OCI-LY7 (cell line): ENCODE measurements around the gene SYDE1. TPM values are rescaled to one million over a fixed set of nuclear protein-coding genes. Genes with fewer than 3 reads are reported as not detected.

Source experiments
- BruUV-seq: library from RNA; stranded (reverse); fragments of 400-500 nt; replicated peaks from 2 replicates; lab custom pipeline; 2021; lab: Mats Ljungman, UMichigan
- CTCF ChIA-PET: fragments of 300-600 bp; sonication (Branson Sonifier 250); formaldehyde crosslinking; loops from one replicate; lab custom pipeline; 2022; ENCODE audit warnings: antibody characterized with exemption; ENCODE audit not compliant: unreplicated experiment; lab: Charles Lee
- POLR2A ChIA-PET: fragments of 300-600 bp; sonication (Branson Sonifier 250); formaldehyde crosslinking; loops from one replicate; lab custom pipeline; 2022; ENCODE audit warnings: antibody characterized with exemption; lab: Charles Lee
- DNase-seq: peaks from one replicate; pipeline ENCODE4 v3.0.0-alpha.2; 2015; ENCODE audit warnings: low spot score
- H2AFZ ChIP-seq: fragments of 200-600 bp; sonication (generic), shearing (Covaris generic); 2 replicates; pipeline ENCODE4 v1.6.1; 2014; ENCODE audit warnings: mild to moderate bottlenecking, antibody characterized with exemption, low read length, moderate library complexity
- H3K27ac ChIP-seq: fragments of 200-600 bp; sonication (generic); 2 replicates; pipeline ENCODE4 v1.5.1; 2014; ENCODE audit warnings: mixed run types, low read depth, mild to moderate bottlenecking, moderate library complexity, low read length, inconsistent platforms; ENCODE audit not compliant: poor library complexity, severe bottlenecking
- H3K36me3 ChIP-seq: fragments of 200-600 bp; sonication (generic); 2 replicates; pipeline ENCODE4 v1.6.1; 2014; ENCODE audit warnings: mild to moderate bottlenecking, antibody characterized with exemption, low read length, moderate library complexity, mixed read lengths; ENCODE audit not compliant: insufficient read depth
- H3K4me1 ChIP-seq: fragments of 200-600 bp; sonication (generic); 2 replicates; pipeline ENCODE4 v1.5.1; 2014; ENCODE audit warnings: mild to moderate bottlenecking, low read length; ENCODE audit not compliant: insufficient read depth, poor library complexity, severe bottlenecking
- H3K4me2 ChIP-seq: fragments of 200-600 bp; sonication (generic); 2 replicates; pipeline ENCODE4 v1.6.1; 2014; ENCODE audit warnings: mild to moderate bottlenecking, low read length
- H3K4me3 ChIP-seq: fragments of 200-600 bp; sonication (generic); 2 replicates; pipeline ENCODE4 v1.5.1; 2014; ENCODE audit warnings: mild to moderate bottlenecking, low read depth, low read length; ENCODE audit not compliant: poor library complexity, severe bottlenecking
- H3K79me2 ChIP-seq: fragments of 200-600 bp; sonication (generic); 2 replicates; pipeline ENCODE4 v1.6.1; 2016; ENCODE audit warnings: low read depth, mild to moderate bottlenecking, low read length, moderate library complexity, mixed read lengths; ENCODE audit not compliant: insufficient read depth
- H3K9me2 ChIP-seq: fragments of 200-600 bp; sonication (generic); 2 replicates; pipeline ENCODE4 v1.6.1; 2016; ENCODE audit warnings: mild to moderate bottlenecking, low read length, mixed read lengths; ENCODE audit not compliant: insufficient read depth
- H3K9me3 ChIP-seq: fragments of 200-600 bp; sonication (generic); 2 replicates; pipeline ENCODE4 v1.6.1; 2014; ENCODE audit warnings: mild to moderate bottlenecking, mixed run types, low read length, mixed read lengths
- H4K20me1 ChIP-seq: fragments of 200-600 bp; sonication (generic); 2 replicates; pipeline ENCODE4 v1.6.1; 2014; ENCODE audit warnings: mild to moderate bottlenecking, antibody characterized with exemption, low read length, moderate library complexity, mixed read lengths; ENCODE audit not compliant: insufficient read depth
- CTCF ChIP-seq: fragments of 200-600 bp; sonication (generic); conservative IDR thresholded peaks from 2 replicates; pipeline ENCODE4 v1.5.1; 2014; ENCODE audit warnings: mild to moderate bottlenecking, antibody characterized with exemption, low read length, moderate library complexity, mixed read lengths
- EZH2phosphoT487 ChIP-seq: fragments of 200-600 bp; sonication (generic); IDR thresholded peaks from 2 replicates; pipeline ENCODE4 v1.6.1; 2018; ENCODE audit warnings: low read depth, borderline replicate concordance, mild to moderate bottlenecking, mixed run types, antibody characterized with exemption, low read length, moderate library complexity, mixed read lengths
- intact Hi-C: fragments of 100-400 bp; cut with micrococcal nuclease; formaldehyde crosslinking; loops from one replicate; pipeline ENCODE4 v1.10.0; 2022; ENCODE audit not compliant: unreplicated experiment
- small RNA-seq: library from RNA; depleted of rRNA; stranded (forward); fragments of <200 nt; gene quantifications from one replicate; pipeline ENCODE3, GENCODE V24; 2014
- total RNA-seq, 2 experiments: library from RNA; depleted of rRNA in 1 of 2; stranded (reverse); fragments of >200 nt in 1 of 2; shearing (Covaris generic) in 1 of 2; gene quantifications; 2 replicates each; pipeline ENCODE4 v1.2.3, GENCODE V29; 2014 to 2022

SYDE1 gene
- total RNA-seq, 2 experiments from 2014 or later, result not detected

GRCh38 chr19:15161028-15161984, 54.1 kb downstream of the SYDE1 start:
- no peaks in the 10 kb centered on the region for H3K36me3 ChIP-seq
- intact Hi-C loops, result loop anchor here (5.0 kb wide), 1 partner anchor 396 kb away; no protein-coding TSS in a partner anchor
- peaks cover 6% of the 10 kb centered on the region for H3K4me1 ChIP-seq
- no TSS peak for BruUV-seq
- no peak for TF ChIP-seq EZH2phosphoT487
- peak; percentile 81 for TF ChIP-seq CTCF
- H3K9me2 ChIP-seq, result no peaks in the 10 kb centered on the region
- no peak overlapping the region for H3K27ac ChIP-seq
- no peaks in the 10 kb centered on the region for H3K79me2 ChIP-seq
- no peak overlapping the region for H2AFZ ChIP-seq
- 0 out of 2 replicates have a peak, but pooled peaks cover 4% of the 10 kb centered on the region for H3K9me3 ChIP-seq
- CTCF ChIA-PET, result interaction anchor here (1.0 kb wide), 1 partner anchor 14 kb away, joined by 3 read pairs; no protein-coding TSS in a partner anchor
- POLR2A ChIA-PET, result interaction anchor here (0.7 kb wide), 1 partner anchor 319 kb away, joined by 5 read pairs; no protein-coding TSS in a partner anchor
- H4K20me1 ChIP-seq, result no peaks in the 10 kb centered on the region
- DNase-seq, result peak; percentile 61
- H3K4me2 ChIP-seq, result no peak overlapping the region; the same call in 1 of the 2 replicates
- no peak overlapping the region for H3K4me3 ChIP-seq

Small RNAs within 50 kb of the gene (small RNA-seq; reads per million reads assigned to genes)
- gene RNU6-782P, result not detected

Other genes starting within 250 kb of the SYDE1 start
- gene OR7A17, start 221.3 kb upstream of the SYDE1 start, total RNA-seq (2014; rRNA removed; shearing (Covaris generic)), result not detected in 2 replicates
- not detected in 2 replicates for gene OR7A17, start 221.3 kb upstream of the SYDE1 start, total RNA-seq (2022)
- not detected in 2 replicates for gene OR7C2, start 165.9 kb upstream of the SYDE1 start, total RNA-seq (2014; rRNA removed; shearing (Covaris generic))
- not detected in 2 replicates for gene OR7C2, start 165.9 kb upstream of the SYDE1 start, total RNA-seq (2022)
- not detected in 2 replicates for gene SLC1A6, start 127.5 kb upstream of the SYDE1 start, total RNA-seq (2014; rRNA removed; shearing (Covaris generic))
- gene SLC1A6, start 127.5 kb upstream of the SYDE1 start, total RNA-seq (2022), result not detected in 2 replicates
- gene CASP14, start 57.9 kb upstream of the SYDE1 start, total RNA-seq (2014; rRNA removed; shearing (Covaris generic)), result not detected in 2 replicates
- gene CASP14, start 57.9 kb upstream of the SYDE1 start, total RNA-seq (2022), result not detected in 2 replicates
- gene OR1I1, start 25.2 kb upstream of the SYDE1 start, total RNA-seq (2014; rRNA removed; shearing (Covaris generic)), result not detected in 2 replicates
- gene OR1I1, start 25.2 kb upstream of the SYDE1 start, total RNA-seq (2022), result not detected in 2 replicates
- gene NOTCH3, start 93.6 kb downstream of the SYDE1 start, total RNA-seq (2014; rRNA removed; shearing (Covaris generic)), result not detected in 2 replicates
- gene NOTCH3, start 93.6 kb downstream of the SYDE1 start, total RNA-seq (2022), result 0.25 and 0.28 TPM in 2 replicates
- gene EPHX3, start 125.0 kb downstream of the SYDE1 start, total RNA-seq (2014; rRNA removed; shearing (Covaris generic)), result 0.08 and 0.25 TPM in 2 replicates
- gene EPHX3, start 125.0 kb downstream of the SYDE1 start, total RNA-seq (2022), result 0.67 and 0.74 TPM in 2 replicates
- 22.6 and 33.6 TPM in 2 replicates for gene BRD4, start 225.1 kb downstream of the SYDE1 start, total RNA-seq (2014; rRNA removed; shearing (Covaris generic))
- 143 and 157 TPM in 2 replicates for gene BRD4, start 225.1 kb downstream of the SYDE1 start, total RNA-seq (2022)